Measurements from ENCODE around the gene RNF38.
"Not testable (repeated sequence)": the region's sequence is repeated elsewhere in the genome, so short reads cannot be mapped to it uniquely, and the experiment has no call there.

The RNF38 gene

DNA sequence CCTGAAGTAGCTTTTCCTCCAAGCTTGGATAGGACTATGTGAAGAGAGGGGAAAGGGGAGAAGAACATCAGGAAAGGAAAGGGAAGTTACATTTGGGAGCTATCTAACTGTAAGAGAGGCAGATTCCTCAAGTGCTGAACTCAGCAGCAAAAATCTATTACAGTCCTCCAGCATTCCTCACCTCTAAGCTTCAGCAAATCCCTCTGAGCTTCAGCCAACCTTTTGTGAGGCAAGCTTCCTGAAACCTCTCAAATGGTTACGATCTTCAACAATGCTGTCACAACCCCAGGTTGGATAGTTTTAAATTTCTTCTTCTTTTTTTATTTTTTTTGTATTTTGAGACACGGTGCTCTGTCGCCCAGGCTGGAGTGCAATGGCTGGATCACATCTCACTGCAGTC, 2.5 kb upstream of the RNF38 start:
- no peak for DNase-seq

DNA sequence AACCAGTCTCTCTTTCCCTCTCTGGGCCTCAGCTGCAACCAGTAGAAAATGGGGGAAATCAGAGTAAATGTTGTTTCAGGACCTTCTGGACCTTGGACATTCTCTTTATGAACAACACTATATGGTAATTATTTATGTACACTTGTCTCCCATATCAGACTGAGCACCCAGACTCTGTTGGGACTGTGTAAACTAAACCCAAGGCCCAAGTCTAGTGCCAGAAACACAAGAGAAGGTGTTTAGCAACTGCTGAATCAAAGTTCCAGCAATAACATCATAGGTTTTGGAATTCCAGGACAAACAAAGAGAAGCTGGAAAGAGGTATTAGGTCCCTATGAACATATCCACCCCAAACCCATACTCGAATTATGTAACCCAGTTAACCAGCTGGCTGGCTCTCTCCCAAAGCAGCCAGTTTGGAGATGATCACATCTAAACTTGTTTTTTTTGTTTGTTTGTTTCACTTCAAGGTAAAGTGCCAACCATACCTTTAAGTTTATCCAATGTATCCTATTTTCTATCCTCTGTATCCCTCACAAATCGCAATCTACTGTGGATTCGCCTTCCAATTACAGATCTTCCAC, 1.9 kb upstream of the RNF38 start:
- no peak for DNase-seq

DNA sequence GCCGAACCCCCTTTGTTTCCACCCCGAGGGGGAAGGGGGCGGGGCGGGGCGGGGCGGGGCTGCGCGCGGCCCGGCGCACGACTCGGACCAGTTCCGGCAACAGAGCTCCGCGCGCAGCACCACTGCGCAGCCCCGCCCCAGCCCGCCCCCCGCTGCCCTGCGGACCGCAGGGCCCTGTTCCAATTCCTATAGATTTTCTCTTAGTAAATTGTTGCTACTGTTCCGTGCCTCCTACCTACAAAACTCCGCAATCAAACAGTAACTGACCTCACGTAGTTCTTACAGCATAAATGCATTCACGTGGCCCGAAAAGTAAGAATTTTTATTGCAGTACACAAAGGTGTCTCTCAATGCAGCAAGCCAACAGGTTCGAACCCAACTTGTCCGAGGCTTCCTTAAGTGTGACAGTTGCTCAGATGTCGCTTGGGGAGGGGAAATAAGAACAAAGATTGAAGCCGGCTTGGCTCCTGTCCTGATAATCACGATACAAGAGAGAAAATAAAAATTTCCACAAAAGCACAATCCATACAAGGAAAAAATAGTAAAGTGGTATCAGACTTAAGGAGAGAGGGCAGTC, 1.2 kb upstream of the RNF38 start:
- peak; percentile 83 for DNase-seq

GRCh38 chr9:36400332-36401163, 479 bp upstream of the RNF38 start:
- peak; percentile 87 for DNase-seq

DNA sequence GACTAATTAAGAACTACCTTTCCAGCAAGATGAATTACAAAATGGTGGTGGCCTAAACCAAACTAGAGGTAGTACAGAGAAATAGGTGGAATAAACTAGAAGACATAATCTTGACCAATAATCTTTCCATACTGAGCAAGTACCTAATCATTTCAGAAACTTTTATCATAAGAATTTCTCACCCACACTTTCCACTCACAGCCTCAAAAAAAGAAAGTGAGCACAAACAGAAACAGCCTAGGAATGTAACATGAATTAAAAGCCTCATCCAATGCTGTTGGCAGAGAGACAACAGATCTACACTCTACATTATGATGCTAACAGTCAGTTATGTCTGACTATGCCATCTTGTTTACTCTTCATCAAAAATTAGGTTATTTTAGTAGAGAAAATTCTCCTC, 1.3 kb downstream of the RNF38 start:
- DNase-seq, result no peak

DNA sequence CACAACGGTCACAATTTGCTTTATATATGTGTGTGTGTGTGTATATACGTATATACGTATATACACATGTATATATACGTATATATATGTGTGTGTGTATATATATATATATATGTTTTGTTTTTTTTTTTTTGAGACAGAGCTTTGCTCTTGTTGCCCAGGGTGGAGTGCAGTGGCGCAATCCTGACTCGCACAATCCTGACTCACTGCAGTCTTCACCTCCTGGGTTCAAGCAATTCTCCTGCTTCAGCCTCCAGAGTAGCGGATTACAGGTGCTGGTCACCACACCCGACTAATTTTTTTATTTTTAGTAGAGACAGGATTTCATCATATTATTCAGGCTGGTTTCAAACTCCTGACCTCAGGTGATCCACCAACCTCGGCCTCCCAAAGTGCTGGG, 3.1 kb downstream of the RNF38 start:
- DNase-seq, result no peak

DNA sequence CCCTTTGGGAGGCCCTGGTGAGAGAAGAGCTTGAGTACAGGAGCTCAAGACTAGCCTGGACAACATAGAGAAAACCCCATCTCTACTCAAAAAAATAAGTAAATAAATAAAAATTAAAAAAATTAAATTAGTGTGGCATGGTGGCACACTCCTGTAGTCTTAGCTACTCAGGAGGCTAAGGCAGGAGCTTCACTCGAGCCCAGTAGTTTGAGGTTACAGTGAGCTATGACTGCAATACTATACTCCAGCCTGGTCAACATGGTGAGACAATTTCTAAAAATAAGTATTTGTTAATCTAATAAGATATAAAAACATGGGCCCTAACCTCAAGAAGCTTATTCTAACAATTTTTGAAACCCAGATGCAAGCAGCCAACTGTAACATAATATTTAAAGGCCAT, 7.6 kb downstream of the RNF38 start:
- DNase-seq, result no peak

GRCh38 chr9:36389590-36389989, 10.5 kb downstream of the RNF38 start:
- DNase-seq, result no peak

- DNase-seq, result not testable (repeated sequence)
Observed at GRCh38 chr9:36386396-36386965, 13.6 kb downstream of the RNF38 start.

GRCh38 chr9:36382484-36382883, 17.6 kb downstream of the RNF38 start:
- DNase-seq, result no peak

DNA sequence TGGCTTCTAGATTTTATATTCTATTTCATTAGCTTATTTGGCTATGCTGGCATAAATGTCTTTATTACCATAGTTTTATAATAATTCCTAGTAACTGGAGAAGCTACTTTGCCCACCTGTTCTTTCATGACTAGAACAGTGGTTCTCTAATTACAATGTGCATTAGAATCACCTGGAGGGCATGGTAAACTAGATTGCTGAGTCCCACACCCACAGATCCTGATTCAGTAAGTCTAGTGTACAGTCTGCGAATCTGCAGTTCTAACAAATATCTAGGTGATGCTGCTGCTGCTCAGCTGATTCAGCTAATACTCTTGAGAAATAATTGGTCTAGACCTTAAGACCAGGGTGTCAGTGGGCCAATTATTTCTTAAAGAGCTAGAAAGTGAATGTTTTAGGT, 35.5 kb downstream of the RNF38 start:
- DNase-seq, result no peak

DNA sequence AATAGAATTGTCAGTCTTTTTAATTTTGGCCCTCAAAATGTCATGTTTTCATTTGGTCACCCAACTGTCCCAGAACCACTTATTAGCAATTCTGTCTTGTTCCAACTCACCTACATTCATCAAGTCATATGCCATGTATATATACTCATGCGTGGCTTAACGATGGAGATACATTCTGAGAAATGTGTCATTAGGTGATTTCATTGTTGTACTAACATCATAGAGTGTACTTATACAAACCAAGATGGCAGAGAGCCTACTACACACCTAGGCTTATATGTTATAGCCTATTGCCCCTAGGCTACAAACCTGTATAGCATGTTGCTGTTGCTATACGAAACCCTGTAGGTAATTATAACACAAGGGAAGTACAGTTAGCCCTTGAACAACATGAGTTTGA, 36.6 kb downstream of the RNF38 start:
- DNase-seq, result no peak

DNA sequence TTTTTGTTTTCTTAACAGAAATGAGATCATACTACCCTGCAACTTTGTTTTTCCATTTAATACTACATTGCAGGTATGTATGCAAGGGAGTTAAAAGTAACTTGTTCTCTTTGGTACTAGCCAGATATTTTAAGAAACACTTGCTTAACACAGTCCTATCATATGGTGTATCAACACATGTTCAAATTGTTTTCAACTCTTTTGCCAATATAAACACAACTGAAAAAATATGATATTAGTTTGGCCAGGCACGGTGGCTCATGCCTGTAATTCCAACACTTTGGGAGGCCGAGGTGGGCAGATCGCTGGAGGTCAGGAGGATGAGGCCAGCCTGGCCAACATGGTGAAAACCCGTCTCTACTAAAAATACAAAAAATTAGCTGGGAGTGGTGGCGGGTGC, 41.6 kb downstream of the RNF38 start:
- no peak for DNase-seq

DNA sequence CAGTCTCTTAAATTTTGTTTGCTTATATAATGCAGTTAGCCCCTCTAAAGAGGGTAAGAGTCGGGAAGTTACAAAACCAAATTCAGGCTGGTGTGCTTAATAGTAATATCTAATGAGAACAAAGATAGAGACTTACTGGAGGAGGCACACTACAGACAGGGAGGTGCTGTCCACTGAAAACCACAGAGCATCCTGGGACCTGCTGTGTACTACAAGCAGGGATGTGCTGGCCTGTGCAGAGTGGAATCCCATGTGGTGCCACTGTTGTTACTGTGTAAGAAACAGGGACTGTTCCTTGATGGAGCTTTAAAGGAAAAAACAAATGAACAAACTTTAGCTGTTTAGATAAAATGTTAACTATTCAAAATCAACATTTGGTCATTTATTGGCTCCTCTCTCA, 42.4 kb downstream of the RNF38 start:
- no peak for DNase-seq

- no peak for DNase-seq
Observed at GRCh38 chr9:36346569-36346968, 53.5 kb downstream of the RNF38 start.

- no peak for DNase-seq
Observed at GRCh38 chr9:36345103-36345846, 54.8 kb downstream of the RNF38 start.

GRCh38 chr9:36341936-36342577, 58.0 kb downstream of the RNF38 start:
- no peak for DNase-seq

DNA sequence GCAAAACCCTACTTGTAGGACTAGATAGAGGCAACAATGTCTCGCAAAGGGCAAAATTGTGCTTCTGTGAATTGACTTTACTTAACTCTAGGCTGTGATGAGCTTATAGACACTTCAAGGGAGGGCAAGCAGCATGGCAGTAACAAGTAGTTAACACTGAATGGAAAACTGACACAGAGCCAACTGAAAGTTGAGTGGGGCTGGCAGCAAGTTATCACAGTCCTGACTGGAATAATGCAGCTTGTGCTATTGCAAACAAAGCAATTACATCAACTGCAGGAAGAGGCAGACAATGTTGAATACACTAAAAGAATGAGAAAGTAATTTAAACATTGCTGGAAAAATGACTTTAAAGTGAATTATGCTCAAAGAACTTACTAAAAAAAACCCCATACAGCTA, 62.2 kb downstream of the RNF38 start:
- no peak for DNase-seq

DNA sequence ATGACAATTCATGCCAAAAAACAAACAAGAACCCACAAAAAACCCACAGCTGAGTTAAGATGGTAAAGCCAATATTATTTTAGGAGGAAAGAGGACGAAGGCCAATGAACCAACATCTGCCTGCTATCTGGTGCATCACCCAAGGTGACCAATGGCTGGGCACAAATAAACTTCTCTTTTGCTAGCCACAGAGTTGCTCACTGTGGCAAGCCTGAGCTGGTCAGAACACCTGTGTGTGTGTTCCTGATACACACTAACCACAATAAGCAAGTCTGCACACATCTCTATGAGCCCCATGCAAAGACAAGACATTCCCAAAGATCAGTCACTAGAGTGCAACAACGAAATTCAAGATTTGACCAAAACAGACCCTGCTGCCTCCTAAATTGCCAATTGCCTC, 63.1 kb downstream of the RNF38 start:
- DNase-seq, result no peak

- no peak for DNase-seq
Observed at GRCh38 chr9:36336131-36336907, 63.8 kb downstream of the RNF38 start.

DNA sequence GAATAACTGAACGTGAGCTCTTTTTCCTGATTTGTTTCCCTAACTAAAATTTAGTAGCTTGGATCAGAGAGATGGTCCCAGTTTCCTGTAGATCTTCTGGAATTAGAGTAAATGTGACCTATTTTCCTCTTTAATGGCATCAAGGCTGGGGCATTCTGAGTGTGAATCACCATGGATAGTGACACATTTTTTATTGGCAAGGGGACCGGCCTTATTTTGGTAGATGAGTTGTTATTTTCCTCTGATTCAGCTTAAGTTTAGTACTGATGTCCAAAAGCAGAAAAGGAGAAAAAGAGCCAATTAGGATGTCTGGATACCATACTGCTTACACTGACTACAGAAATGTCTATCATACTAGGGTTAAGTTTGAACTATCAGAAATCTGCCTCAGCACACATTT, 68.1 kb downstream of the RNF38 start:
- no peak for DNase-seq
